ENCODE measurements around the gene CD2.

CD2 gene

DNA sequence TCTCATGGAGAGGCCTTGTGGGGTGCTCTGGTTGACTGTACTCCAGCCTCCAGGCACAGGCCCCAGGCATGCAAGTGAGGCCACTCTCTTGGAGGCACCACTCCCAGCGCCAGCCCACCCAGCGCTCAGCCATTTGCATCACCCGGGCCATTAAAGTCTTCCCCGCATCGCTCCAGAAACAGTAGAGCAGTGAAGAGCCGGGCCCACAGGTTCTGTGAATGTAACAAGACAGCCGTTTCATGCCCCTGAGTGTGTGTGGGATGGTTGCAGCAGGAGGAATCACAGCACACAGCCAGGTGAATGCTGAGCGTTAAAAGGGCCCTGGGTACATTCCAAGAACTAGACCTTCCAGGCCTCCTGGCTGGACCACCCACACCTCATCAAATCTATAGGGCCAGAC, 19.0 kb upstream of the CD2 start:
- TF ChIP-seq SIN3A (IDR thresholded peaks at IDR 0.05; ENCODE audit: borderline replicate concordance, insufficient read depth, low read length) (no peak), TAF1 (IDR thresholded peaks at IDR 0.05; ENCODE audit: borderline replicate concordance, insufficient read depth, low read length) (no peak), FOXP2 (optimal IDR thresholded peaks at IDR 0.05; ENCODE audit: borderline replicate concordance, extremely low read depth, extremely low read length, insufficient read depth) (no peak), POLR2AphosphoS5 (IDR thresholded peaks at IDR 0.05; ENCODE audit: low read depth, low read length) (no peak)
- TF ChIP-seq, protein P1, sequence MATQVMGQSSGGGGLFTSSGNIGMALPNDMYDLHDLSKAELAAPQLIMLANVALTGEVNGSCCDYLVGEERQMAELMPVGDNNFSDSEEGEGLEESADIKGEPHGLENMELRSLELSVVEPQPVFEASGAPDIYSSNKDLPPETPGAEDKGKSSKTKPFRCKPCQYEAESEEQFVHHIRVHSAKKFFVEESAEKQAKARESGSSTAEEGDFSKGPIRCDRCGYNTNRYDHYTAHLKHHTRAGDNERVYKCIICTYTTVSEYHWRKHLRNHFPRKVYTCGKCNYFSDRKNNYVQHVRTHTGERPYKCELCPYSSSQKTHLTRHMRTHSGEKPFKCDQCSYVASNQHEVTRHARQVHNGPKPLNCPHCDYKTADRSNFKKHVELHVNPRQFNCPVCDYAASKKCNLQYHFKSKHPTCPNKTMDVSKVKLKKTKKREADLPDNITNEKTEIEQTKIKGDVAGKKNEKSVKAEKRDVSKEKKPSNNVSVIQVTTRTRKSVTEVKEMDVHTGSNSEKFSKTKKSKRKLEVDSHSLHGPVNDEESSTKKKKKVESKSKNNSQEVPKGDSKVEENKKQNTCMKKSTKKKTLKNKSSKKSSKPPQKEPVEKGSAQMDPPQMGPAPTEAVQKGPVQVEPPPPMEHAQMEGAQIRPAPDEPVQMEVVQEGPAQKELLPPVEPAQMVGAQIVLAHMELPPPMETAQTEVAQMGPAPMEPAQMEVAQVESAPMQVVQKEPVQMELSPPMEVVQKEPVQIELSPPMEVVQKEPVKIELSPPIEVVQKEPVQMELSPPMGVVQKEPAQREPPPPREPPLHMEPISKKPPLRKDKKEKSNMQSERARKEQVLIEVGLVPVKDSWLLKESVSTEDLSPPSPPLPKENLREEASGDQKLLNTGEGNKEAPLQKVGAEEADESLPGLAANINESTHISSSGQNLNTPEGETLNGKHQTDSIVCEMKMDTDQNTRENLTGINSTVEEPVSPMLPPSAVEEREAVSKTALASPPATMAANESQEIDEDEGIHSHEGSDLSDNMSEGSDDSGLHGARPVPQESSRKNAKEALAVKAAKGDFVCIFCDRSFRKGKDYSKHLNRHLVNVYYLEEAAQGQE (IDR thresholded peaks at IDR 0.05; ENCODE audit: insufficient read depth in 1 of 2, low read depth in 2 of 2, low read length in 2 of 2), result no peak

DNA sequence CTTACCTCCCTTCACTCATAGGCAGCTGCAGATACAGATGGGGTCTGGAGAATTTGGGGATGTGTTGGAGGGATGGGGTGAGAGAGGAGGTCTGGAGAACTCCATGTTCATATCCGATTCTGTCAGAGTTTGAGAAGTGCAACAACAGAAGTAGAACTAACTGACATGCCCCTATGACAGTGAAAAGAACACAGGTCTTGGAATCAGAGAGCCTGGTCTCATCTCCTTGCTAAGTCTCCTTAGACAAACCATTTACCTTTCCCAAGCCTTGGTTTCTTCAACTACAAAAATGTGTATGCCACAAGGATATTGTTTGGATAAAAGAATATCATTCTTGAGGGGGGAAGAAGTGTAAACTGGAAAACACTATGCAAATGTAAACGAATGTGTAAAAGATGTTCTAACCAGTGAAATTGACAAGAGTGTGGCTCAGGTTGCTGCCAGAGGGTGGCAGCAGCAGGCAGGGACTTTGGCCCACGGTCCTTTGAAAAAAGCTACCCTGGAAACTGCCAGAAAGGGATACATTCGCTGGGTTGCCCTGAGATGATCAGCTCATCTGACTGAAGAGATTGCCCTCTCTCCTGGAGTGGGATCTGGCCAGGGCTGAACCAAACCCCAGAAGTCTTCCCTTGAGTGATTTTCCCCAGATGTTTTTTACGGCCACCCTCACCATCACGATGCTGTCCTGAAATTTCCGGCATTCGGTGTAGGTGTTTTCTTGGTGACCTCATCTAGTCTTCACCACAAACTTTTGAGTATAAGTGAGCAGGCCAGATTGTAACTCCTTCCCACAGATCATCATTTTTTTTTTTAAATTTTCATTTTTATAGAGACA, 17.0 kb upstream of the CD2 start:
- TF ChIP-seq POLR2AphosphoS5 (IDR thresholded peaks at IDR 0.05; ENCODE audit: low read depth, low read length), result no peak
- no peak for TF ChIP-seq TAF1 (IDR thresholded peaks at IDR 0.05; ENCODE audit: borderline replicate concordance, insufficient read depth, low read length)
- TF ChIP-seq, protein P1 (IDR thresholded peaks at IDR 0.05; ENCODE audit: insufficient read depth in 1 of 2, low read depth in 2 of 2, low read length in 2 of 2), result no peak
- no peak for TF ChIP-seq SIN3A (IDR thresholded peaks at IDR 0.05; ENCODE audit: borderline replicate concordance, insufficient read depth, low read length)
- TF ChIP-seq FOXP2 (optimal IDR thresholded peaks at IDR 0.05; ENCODE audit: borderline replicate concordance, extremely low read depth, extremely low read length, insufficient read depth), result no peak

DNA sequence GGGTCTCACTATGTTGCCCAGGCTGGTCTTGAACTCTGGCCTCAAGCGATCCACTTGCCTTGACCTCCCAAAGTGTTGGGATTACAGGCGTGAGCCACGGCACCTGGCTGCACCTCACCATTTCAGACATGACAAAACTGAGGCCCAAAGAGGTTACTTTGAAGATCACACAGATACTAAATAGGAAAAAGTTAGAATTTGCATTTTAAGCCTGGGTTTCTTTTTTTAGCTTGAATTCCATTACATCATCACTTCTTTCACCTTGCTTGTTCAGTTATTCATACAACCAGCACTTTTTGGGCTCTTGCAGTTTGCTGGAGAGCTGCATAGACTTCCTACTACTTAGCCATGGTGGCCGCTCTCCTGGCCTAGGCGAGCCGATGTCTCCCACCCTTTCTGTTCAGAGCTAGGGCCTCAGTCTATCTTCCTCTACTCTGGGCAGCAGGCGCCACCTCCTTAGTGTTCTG, 16.3 kb upstream of the CD2 start:
- TF ChIP-seq TAF1 (IDR thresholded peaks at IDR 0.05; ENCODE audit: borderline replicate concordance, insufficient read depth, low read length) (no peak), SIN3A (IDR thresholded peaks at IDR 0.05; ENCODE audit: borderline replicate concordance, insufficient read depth, low read length) (no peak), POLR2AphosphoS5 (IDR thresholded peaks at IDR 0.05; ENCODE audit: low read depth, low read length) (no peak)

DNA sequence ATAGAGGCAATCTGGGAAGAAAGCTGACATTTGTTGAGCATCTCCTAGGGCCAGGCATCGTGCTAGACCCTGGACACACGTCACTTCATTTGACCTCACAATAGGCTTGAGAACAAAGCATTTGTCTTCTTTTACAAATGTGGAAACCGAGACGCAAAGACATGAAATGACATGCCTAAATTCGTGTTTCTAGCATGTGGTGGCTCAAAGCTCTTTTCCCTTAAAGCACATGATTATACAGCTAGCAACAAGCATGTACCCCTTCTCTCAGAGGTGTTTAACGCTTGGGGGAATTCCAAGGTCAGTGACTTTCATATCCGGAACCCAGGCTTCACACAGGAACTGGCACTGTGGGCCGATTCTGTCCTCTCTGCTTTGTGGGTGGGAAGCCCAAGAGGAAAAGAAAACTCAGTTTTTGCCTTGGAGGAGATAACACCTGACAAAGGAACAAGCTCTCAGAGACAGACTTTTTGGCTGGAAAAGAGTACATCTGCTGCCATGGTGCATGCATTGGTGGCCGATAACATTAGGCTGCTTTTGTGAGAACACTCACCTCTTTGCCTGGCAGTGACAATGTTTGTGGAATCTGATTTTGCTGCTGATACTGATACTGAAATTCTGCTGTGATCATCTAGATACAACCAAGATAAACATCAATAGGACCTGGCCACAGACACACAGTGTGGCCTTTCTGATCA, 15.4 kb upstream of the CD2 start:
- TF ChIP-seq SIN3A (IDR thresholded peaks at IDR 0.05; ENCODE audit: borderline replicate concordance, insufficient read depth, low read length) (no peak), FOXP2 (optimal IDR thresholded peaks at IDR 0.05; ENCODE audit: borderline replicate concordance, extremely low read depth, extremely low read length, insufficient read depth) (no peak), TAF1 (IDR thresholded peaks at IDR 0.05; ENCODE audit: borderline replicate concordance, insufficient read depth, low read length) (no peak), POLR2AphosphoS5 (IDR thresholded peaks at IDR 0.05; ENCODE audit: low read depth, low read length) (no peak)
- TF ChIP-seq, protein P1 (IDR thresholded peaks at IDR 0.05; ENCODE audit: insufficient read depth in 1 of 2, low read depth in 2 of 2, low read length in 2 of 2), result no peak

DNA sequence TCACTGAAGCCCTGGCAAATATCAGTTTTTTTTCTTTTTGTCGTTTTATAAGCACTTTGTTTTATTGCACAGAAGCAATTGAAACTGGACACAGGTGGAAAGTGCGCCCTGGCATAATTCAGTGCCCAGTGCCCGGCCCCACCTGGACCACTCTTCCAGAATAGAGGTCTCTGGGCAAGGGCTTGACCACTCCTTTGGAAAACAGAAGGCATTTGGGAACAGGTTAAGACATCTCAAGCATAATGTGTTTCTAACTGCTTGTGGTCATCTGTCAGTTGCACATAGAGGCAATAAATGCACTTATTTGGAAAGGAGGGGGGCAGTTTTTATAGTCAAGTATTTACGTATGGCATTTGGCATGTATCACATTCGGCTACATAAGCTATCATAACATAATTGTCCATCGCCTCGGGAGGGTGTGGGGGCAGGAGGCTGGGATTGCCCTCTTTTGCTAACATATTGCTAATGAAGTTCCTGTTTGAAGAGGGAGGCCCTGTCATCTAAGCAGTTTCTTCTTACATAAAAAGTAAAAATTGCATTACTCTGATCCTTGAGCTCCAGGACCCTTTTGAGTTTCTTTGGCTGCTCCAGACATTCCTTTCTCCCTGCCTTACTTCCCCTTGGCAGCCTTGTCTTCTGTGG, 14.7 kb upstream of the CD2 start:
- TF ChIP-seq POLR2AphosphoS5 (IDR thresholded peaks at IDR 0.05; ENCODE audit: low read depth, low read length) (no peak), FOXP2 (optimal IDR thresholded peaks at IDR 0.05; ENCODE audit: borderline replicate concordance, extremely low read depth, extremely low read length, insufficient read depth) (no peak), SIN3A (IDR thresholded peaks at IDR 0.05; ENCODE audit: borderline replicate concordance, insufficient read depth, low read length) (no peak), TAF1 (IDR thresholded peaks at IDR 0.05; ENCODE audit: borderline replicate concordance, insufficient read depth, low read length) (no peak)
- TF ChIP-seq, protein P1 (IDR thresholded peaks at IDR 0.05; ENCODE audit: insufficient read depth in 1 of 2, low read depth in 2 of 2, low read length in 2 of 2), result no peak
